ENCODE measurements around the gene DHDDS. TPM values are rescaled to one million over a fixed set of nuclear protein-coding genes. Genes with fewer than 3 reads are reported as not detected.

The DHDDS gene
- total and polyA plus RNA-seq, 5 experiments from 2014 or later = 15.1 to 36.5 (median 20.7) TPM

- no peak overlapping the region for H3K4me3 Mint-ChIP-seq
- H3K36me3 Mint-ChIP-seq = no peaks in the 10 kb centered on the region
- peaks cover 19 to 51% (median 34%) of the 10 kb centered on the region in 5 donors for H3K27me3 Mint-ChIP-seq
- POLR2A ChIA-PET = no interaction called here
- ATAC-seq (no peak), DNase-seq (no peak)
- peaks cover 0 to 3% (median 0%) of the 10 kb centered on the region in 9 donors for H3K9me3 Mint-ChIP-seq
- peaks cover 9 to 14% (median 12%) of the 10 kb centered on the region in 4 donors for H3K4me1 Mint-ChIP-seq
- no peak overlapping the region for H3K27ac Mint-ChIP-seq
These were observed 27.5 kb upstream of the DHDDS start for GRCh38 chr1:26404641-26405040.

- POLR2A ChIA-PET = no interaction called here
- ATAC-seq (no peak), DNase-seq (no peak)
- H3K27ac Mint-ChIP-seq = no peak overlapping the region
- H3K9me3 Mint-ChIP-seq = peaks cover 0 to 3% (median 0%) of the 10 kb centered on the region in 9 donors
- H3K4me3 Mint-ChIP-seq = no peak overlapping the region
- H3K27me3 Mint-ChIP-seq = peaks cover 21 to 56% (median 41%) of the 10 kb centered on the region in 5 donors
- H3K36me3 Mint-ChIP-seq = no peaks in the 10 kb centered on the region
- H3K4me1 Mint-ChIP-seq = peaks cover 7 to 17% (median 15%) of the 10 kb centered on the region in 4 donors
These were observed 26.7 kb upstream of the DHDDS start for GRCh38 chr1:26405281-26405915.

DNA sequence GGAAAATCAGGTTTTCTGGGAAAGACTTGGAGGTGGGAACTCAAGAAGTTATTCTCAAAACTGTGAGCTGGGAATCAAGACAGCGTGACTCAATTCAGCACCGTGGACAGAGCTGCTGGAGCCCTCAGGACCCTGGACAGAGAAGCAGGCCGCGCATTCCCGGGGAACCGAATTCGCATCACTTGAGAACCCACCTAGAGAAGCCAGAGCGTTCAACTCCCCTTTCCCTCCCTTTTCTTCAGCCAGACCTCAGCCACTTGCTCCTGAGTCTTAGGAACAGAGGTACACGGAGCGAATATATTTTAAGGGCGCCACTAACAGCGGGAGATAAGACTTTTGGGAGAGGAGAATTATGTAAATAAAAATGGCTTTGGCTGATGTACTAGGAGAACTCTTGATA lies 23.5 kb upstream of the DHDDS start:
- H3K4me1 Mint-ChIP-seq = peaks cover 13 to 31% (median 20%) of the 10 kb centered on the region in 4 donors
- H3K27me3 Mint-ChIP-seq = peaks cover 29 to 67% (median 57%) of the 10 kb centered on the region in 5 donors
- POLR2A ChIA-PET = interaction anchor here (0.6 kb wide), 1 partner anchor 574 kb away, joined by 8 read pairs; no protein-coding TSS in a partner anchor
- H3K36me3 Mint-ChIP-seq = no peaks in the 10 kb centered on the region
- H3K9me3 Mint-ChIP-seq = peaks cover 0 to 3% (median 0%) of the 10 kb centered on the region in 9 donors
- peak; percentile 89 to 92 for ATAC-seq
- peak overlapping the region in 9 of 10 donors; percentile 21 to 82 (median 70) for H3K4me3 Mint-ChIP-seq
- peak overlapping the region in 2 of 10 donors; percentile 42 for H3K27ac Mint-ChIP-seq
- DNase-seq = peak; percentile 63 to 93 (median 80)

DNA sequence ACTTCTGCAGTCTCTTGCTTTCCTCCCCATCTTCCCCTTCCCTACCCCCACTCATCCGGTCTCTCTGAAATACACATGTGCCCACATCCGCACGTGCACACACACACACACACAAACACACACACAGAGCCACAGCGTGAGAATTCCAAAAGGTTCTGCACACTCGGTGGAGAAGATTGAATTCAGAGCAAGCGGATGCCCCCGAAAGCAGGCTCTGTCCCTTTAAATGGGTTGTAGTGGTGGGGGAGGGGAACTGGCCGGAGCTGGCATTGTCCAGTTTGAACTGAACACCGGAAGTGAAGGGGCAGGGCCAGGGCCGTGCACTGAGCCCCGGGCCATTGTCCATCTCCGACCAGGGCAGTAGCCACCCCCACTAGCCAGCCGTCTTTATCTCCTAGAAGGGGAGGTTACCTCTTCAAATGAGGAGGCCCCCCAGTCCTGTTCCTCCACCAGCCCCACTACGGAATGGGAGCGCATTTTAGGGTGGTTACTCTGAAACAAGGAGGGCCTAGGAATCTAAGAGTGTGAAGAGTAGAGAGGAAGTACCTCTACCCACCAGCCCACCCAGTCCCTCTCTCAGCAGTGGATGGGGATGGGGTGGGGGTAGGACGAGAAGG lies 22.8 kb upstream of the DHDDS start:
- Mint-ChIP-seq H3K27ac (peak overlapping the region in 2 of 10 donors; percentile 32 to 84), H3K9me3 (peaks cover 0 to 3% (median 0%) of the 10 kb centered on the region in 9 donors), H3K4me3 (peak overlapping the region; percentile 21 to 79 (median 67)), H3K27me3 (peaks cover 25 to 60% (median 54%) of the 10 kb centered on the region in 5 donors), H3K4me1 (peaks cover 13 to 31% (median 20%) of the 10 kb centered on the region in 4 donors), H3K36me3 (no peaks in the 10 kb centered on the region)
- POLR2A ChIA-PET = interaction anchor here (1.0 kb wide), 1 partner anchor 130 kb away, joined by 3 read pairs; the partner anchor contains the start of gene SH3BGRL3
- DNase-seq = peak in 2 of 10 donors; percentile 15 to 34
- ATAC-seq = peak; percentile 29 to 62

- H3K4me1 Mint-ChIP-seq = peaks cover 13 to 31% (median 20%) of the 10 kb centered on the region in 4 donors
- DNase-seq (no peak), ATAC-seq (no peak)
- POLR2A ChIA-PET = interaction anchor here (0.7 kb wide), 1 partner anchor 200 kb away, joined by 3 read pairs; no protein-coding TSS in a partner anchor
- no peaks in the 10 kb centered on the region for H3K36me3 Mint-ChIP-seq
- H3K4me3 Mint-ChIP-seq = peak within 1 kb of the TSS in 5 of 10 donors; percentile 14 to 73 (median 33)
- peaks cover 25 to 65% (median 49%) of the 10 kb centered on the region in 5 donors for H3K27me3 Mint-ChIP-seq
- H3K9me3 Mint-ChIP-seq = peaks cover 0 to 3% (median 0%) of the 10 kb centered on the region in 9 donors
- no peak within 1 kb of the TSS for H3K27ac Mint-ChIP-seq
These were observed 21.2 kb upstream of the DHDDS start, which contains the start of gene LIN28A for GRCh38 chr1:26410706-26411623. Gene LIN28A (plus strand): TSS chr1:26410817. CDS start chr1:26410892, 75 bp downstream.

DNA sequence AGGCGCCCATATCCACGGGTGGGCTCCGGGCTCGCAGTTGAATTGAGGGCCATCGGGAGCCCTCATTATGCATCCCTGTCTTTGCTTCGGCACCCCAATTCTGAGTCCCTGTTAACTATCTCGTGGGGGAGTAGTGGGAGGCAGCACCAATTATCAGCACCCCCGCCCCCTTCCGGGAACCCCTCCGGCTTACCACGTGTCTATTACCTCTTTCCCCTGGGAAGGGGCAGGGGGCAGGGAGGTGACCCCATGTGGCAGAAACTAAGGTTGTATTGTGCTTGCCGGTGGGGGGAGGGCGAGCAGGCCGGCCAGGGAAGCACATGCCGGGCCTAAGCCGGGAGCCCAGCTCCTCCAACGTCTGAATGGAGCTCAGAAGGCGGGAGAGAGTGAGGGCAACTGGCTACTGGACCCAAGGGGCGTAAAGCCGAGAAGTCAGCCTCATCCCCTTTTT lies 20.5 kb upstream of the DHDDS start:
- Mint-ChIP-seq H3K27me3 (peaks cover 25 to 58% (median 49%) of the 10 kb centered on the region in 5 donors), H3K9me3 (peaks cover 0 to 3% (median 0%) of the 10 kb centered on the region in 9 donors), H3K4me3 (peak overlapping the region in 1 of 10 donors; percentile 22), H3K4me1 (peaks cover 13 to 31% (median 20%) of the 10 kb centered on the region in 4 donors), H3K36me3 (no peaks in the 10 kb centered on the region), H3K27ac (no peak overlapping the region)
- POLR2A ChIA-PET = interaction anchor here (0.6 kb wide), 1 partner anchor 91 kb away, joined by 3 read pairs; no protein-coding TSS in a partner anchor
- ATAC-seq (no peak), DNase-seq (no peak)

DNA sequence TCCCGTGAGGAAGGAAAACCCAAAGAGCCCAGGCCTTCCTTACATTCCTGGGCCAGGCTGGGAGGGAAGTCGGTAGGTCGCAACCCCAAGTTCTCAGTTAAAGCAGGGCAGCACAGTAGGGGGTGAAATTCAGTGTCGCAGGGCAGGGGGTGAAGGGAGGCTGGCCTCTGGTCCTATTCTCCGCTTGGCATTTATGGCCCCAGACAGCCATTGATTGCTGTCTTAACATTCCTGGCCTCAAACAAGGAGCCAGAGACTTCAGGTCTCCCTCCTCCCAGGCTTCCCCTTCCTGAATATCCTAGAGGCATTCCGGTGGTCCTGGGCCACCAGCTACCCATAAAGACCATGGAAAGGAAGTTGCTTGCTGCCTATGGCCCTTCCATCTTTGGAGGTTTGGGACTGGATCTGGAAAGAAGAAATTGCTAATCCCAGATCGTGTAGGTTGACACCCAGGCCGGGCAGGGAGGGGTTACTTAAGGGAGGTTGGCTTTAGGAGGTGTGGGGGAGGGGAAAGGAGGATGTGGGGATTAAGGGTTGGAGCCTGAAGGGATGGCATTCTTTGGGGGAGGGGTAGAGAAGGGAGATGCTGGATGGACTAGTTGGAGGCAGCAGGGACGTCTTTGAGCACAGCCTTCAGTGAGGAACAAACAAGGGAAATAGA lies 19.8 kb upstream of the DHDDS start:
- DNase-seq (no peak), ATAC-seq (no peak)
- Mint-ChIP-seq H3K27ac (peak overlapping the region in 1 of 10 donors; percentile 25), H3K4me1 (peaks cover 13 to 31% (median 23%) of the 10 kb centered on the region in 4 donors), H3K36me3 (no peaks in the 10 kb centered on the region), H3K27me3 (peaks cover 25 to 55% (median 49%) of the 10 kb centered on the region in 5 donors), H3K9me3 (peaks cover 0 to 3% (median 0%) of the 10 kb centered on the region in 9 donors), H3K4me3 (peak overlapping the region in 1 of 10 donors; percentile 48)
- POLR2A ChIA-PET = interaction anchor here (0.6 to 0.7 kb wide), 2 partner anchors 92 to 132 kb away, joined by 3 read pairs; partner anchors contain the start of gene SH3BGRL3

DNA sequence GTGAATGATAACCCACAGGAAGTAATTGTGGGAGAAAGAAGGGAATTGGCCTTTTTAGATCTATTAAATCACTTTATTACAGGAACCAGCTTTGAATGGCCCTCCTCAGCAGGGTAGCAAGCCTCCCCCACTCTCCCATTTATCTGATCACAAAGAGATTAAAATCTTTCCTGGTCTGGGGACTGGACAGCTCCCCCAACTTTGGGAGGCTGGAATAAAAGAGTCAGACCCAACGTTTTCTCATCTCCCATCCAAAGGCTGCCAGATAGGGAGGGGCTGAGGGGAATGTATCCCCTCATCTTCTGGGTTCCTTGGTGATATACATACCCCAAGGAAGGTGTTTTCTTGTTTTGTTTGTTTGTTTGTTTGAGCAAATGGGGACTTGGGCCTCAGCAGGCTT lies 19.1 kb upstream of the DHDDS start:
- DNase-seq = no peak
- ATAC-seq = no peak
- peaks cover 25 to 53% (median 49%) of the 10 kb centered on the region in 5 donors for H3K27me3 Mint-ChIP-seq
- peaks cover 13 to 31% (median 23%) of the 10 kb centered on the region in 4 donors for H3K4me1 Mint-ChIP-seq
- H3K4me3 Mint-ChIP-seq = no peak overlapping the region
- no peak overlapping the region for H3K27ac Mint-ChIP-seq
- H3K36me3 Mint-ChIP-seq = no peaks in the 10 kb centered on the region
- POLR2A ChIA-PET = interaction anchor here (0.7 kb wide), 3 partner anchors 123 to 487 kb away, joined by 3 to 5 read pairs (median 3); partner anchors contain the start of gene SH3BGRL3
- peaks cover 0 to 3% (median 0%) of the 10 kb centered on the region in 9 donors for H3K9me3 Mint-ChIP-seq

DNA sequence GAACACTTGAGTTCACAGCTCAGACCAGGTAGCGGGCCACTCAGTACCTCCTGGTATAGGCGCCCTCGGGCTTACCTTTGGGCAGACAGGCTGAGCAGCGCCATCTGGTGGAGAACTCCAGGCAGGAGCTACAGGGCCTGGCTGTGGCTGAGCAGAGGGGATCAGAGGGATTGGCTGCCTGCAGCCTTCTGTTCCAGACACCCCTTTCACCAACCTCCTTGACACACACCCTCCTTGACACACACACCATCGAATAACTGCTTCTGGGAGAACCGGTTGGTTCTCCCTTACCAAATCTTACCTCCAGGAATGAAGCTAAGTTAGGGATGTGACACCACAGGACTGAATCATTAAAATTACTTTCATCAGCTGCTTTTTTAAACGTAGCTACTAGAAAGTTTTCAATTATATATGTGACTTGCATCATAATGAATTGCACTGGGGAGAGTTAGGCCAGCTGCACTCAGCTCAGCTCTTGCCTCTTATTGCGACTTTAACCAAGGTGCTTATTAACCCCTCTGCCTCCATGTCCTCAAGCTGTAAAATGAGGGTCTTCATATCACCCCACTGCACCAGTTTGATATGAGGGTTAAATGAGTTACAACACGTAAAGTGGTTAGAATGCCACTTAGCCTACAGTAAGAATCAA lies 14.9 kb upstream of the DHDDS start:
- peaks cover 13 to 34% (median 19%) of the 10 kb centered on the region in 5 donors for H3K27me3 Mint-ChIP-seq
- no peak overlapping the region for H3K27ac Mint-ChIP-seq
- H3K36me3 Mint-ChIP-seq = no peaks in the 10 kb centered on the region
- peaks cover 0 to 3% (median 2%) of the 10 kb centered on the region in 4 donors for H3K4me1 Mint-ChIP-seq
- no peaks in the 10 kb centered on the region for H3K9me3 Mint-ChIP-seq
- ATAC-seq (peak; percentile 100), DNase-seq (peak; percentile 64 to 92 (median 80))
- POLR2A ChIA-PET = interaction anchor here (0.5 to 1.3 kb wide), 6 partner anchors 15 to 142 kb away, joined by 3 to 7 read pairs (median 4); partner anchors contain the start of gene DHDDS
- no peak overlapping the region for H3K4me3 Mint-ChIP-seq

DNA sequence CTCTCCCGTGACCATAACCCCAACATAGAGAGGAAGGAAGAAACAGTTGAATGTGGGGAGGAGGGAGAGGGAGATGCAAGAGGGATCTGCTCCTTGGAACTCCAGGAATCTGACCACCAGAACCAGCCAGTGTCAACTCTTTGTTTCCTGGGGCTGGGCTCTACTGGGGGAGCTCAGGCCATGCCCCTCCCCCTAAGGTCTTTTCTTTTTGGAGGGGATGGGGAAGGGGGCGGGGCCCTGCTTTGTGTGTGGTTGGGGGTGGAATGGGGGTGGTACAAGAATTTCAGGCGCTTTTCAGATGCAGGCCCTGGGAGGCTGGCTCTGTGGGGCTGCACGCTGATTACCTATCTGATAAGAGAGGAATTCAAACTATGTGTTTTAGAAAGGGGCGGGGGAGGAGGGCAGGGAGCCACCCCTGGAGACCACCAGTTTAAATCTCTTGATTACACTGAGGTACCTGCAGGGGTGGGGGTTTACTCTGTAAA lies 13.2 kb upstream of the DHDDS start:
- ATAC-seq (no peak), DNase-seq (no peak)
- Mint-ChIP-seq H3K4me3 (no peak overlapping the region), H3K36me3 (no peaks in the 10 kb centered on the region), H3K27ac (no peak overlapping the region), H3K27me3 (peaks cover 0 to 28% (median 6%) of the 10 kb centered on the region in 5 donors), H3K4me1 (peaks cover 0 to 3% (median 1%) of the 10 kb centered on the region in 4 donors), H3K9me3 (no peaks in the 10 kb centered on the region)
- POLR2A ChIA-PET = interaction anchor here (0.5 kb wide), 1 partner anchor 18 kb away, joined by 3 read pairs; no protein-coding TSS in a partner anchor

All from naive thymus-derived CD8-positive, alpha-beta T cell (primary cell).